GM19035 (cell line): ENCODE measurements around the gene ZNF765.
"Not testable (repeated sequence)": the region's sequence is repeated elsewhere in the genome, so short reads cannot be mapped to it uniquely, and the experiment has no call there.

Source experiments
- ATAC-seq: cut with Tn5 transposase; IDR thresholded peaks from one replicate; pipeline ENCODE4 v1.9.1; 2021; ENCODE audit not compliant: unreplicated experiment

ZNF765 gene

DNA sequence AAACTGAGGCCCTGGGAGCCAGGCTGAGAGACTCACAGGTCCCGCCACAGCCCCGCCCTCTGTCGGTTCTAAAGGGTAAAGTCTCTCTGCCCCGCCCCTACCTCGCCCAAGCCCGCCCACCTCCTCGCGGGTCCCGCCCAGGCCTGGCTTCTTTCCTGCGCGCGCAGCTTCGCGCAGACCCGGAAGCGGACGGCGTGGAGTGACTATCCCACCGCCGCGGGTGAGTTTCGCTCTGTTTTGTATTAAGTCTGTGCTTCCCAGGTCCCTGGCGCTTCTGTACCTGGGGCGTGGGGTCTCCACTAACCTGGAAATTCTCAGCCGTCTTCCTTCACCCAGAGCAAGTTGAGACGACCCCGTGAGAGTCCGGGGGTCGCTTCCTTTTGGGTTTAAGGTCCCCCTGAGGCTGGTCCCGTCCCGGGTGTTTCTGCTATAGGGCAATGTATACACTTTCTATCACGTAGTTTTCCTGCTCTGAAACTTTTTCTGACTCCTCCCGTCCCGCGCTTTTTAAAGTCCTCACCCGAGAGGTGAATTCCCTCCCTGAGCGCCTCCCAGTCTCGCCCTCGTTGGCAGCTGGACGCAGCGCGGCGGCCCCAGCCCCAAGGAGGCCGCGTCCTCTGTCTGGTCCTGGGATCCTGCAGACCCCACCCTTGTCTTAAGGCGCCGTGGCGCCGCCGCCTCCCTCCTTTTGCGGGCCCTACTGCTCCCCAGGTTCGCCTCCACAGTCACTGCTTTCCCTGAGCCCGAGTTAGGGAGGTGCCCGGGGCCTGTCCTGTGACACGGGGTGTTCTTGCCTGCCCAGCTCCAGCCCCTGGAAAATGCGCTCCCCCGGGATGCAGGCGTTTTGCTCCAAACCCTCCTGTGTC lies at the start of gene ZNF765:
Gene ZNF765 (plus strand): TSS at position 176 of the 866 bp plus-strand sequence. CDS start 2,867 bp downstream, outside the sequence.
- ATAC-seq = peak; percentile 96

DNA sequence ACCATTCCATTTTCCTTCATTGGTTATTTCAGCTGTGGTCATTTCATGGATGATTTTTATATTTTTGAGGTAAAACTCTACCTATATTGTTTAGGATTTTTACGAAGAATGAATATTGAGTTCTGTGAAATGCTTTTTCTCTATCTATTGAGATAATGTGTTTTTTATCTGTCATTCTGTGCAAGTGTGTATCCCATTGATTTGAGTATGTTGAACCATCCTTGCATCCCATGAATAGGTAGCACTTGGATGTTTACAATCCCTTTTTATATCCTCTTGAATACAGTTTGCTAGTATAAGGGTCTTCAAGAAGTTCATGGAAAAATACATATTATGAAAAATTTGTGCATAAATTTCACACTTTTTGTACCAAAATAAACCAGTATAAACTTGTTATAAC lies 39.2 kb upstream of the ZNF765 start:
- no peak for ATAC-seq

DNA sequence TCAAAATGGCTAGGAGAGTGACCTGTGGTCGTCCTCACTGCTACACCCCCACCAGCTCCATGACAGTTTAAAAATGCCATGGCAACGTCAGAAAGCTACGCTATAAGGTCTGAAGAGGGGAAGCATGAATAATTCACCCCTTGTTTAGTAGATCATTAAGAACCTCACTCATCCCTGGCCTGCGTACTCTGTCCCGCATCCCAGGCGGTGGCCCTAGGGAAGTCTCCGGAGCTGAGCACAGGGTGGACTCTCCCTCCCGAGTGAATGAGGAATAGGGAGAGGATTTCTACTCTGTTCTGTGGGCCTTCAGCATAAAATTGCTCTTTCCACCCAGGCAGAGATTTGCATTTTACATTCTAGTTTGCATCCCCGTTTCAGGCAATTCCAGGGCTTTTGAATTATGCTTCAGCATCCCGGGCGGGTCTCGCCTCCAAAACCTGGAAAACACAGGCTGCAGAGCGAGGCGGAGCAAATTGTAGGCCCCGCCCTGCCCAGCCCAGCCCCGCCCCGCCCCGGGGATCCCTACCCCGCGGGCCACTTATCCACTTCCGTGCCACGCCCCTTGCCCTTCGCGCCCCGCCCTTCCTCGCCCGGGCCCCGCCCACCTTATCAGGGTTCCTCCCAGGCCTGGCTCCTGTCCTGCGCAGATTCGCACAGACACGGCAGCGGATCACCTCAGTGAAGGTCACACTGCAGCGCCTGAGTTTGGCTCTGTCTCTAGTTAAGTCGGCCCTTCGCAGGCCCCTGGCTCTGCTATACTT lies 36.9 kb upstream of the ZNF765 start:
- ATAC-seq = no peak

DNA sequence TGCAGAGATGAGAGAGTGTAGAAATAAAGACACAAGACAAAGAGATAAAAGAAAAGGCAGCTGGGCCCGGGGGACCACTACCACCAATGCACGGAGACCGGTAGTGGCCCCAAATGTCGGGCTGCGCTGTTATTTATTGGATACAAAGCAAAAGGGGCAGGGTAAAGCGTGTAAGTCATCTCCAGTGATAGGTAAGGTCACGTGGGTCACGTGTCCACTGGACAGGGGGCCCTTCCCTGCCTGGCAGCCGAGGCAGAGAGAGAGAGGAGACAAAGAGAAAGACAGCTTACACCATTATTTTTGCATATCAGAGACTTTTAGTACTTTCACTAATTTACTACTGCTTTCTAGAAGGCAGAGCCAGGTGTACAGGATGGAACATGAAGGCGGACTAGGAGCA lies 34.9 kb upstream of the ZNF765 start:
- ATAC-seq = not testable (repeated sequence)

DNA sequence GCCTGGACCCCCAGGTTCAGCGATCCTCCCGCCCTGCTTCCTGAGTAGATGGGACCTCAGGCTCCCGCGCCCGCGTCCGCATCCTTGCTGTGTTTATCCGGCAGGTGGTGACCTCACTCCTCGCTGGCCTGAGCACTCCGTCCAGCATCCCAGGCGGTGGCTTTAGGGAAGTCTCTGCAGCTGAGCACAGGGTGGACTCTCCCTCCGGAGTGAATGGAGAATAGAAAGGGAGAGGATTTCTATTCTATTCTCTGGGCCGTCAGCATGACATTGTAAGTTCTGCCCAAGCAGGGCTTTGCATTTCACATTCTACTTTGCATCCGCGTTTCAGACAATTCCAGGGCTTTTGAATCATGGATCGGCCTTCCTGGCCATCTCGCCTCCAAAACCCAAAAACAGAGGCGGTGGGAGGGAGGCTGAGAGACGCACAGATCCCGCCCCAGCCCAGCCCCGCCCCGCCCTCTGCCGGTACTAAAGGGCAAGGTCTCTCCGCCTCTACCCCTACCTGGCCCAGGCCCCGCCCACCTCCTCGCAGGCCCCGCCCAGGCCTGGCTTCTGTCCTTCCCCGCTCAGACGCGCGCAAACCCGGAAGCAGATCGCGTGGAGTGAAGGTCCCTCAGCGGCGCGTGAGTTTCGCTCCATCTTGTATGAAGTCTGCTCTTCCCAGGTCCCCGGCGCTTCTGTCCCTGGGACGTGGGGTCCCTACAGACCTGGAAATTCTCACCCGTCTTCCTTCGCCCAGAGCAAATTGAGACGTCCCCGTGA lies 29.6 kb upstream of the ZNF765 start, which contains the start of gene ZNF525:
Gene ZNF525 (plus strand): TSS at position 572 of the 765 bp plus-strand sequence. CDS start 6,577 bp downstream, outside the sequence.
- peak; percentile 97 for ATAC-seq

DNA sequence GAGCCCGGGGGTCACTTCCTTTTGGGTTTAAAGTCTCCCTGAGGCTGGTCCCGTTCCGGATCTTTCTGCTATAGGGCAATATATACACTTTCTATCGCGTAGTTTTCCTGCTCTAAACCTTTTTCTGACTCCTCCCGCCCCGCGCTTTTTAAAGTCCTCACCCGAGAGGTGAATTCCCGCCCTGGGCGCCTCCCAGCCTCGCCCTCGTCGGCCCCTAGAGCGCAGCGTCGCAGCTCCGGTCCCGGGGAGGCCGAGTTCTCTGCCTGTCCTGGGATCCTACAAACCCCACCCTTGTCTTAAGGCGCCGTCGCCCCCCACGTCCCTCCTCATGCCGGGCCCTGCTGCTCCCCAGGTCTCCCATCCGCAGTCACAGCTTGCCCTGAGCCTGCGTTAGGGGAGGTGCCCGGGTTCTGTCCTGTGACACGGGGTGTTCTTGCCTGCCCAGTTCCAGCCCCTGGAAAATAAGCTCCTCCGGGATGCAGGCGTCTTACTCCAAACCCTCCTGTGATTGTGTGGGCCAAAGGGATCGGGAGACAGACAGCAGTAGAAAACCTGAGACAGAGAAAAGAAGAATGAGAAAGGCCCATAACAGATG lies 29.0 kb upstream of the ZNF765 start:
- peak; percentile 49 for ATAC-seq

DNA sequence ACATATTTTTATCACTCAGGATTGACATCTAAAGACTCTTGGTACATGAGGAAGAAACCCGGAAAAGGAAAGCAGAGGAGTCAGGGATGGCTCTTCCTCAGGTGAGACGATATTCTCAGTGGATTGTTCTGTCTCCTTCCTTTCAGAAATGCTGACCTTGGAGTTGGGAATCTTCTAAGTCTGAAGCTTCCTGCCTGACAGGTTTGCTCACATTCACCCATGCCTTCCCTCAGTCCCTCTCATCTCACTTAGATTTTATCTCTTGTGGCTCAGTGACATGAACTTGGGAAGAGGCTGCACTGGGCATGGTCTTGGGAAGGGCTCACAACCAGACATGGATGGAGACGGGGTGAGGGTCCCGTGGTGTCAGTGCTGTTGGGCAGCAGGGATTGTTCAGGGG lies 22.8 kb upstream of the ZNF765 start:
- ATAC-seq = no peak

DNA sequence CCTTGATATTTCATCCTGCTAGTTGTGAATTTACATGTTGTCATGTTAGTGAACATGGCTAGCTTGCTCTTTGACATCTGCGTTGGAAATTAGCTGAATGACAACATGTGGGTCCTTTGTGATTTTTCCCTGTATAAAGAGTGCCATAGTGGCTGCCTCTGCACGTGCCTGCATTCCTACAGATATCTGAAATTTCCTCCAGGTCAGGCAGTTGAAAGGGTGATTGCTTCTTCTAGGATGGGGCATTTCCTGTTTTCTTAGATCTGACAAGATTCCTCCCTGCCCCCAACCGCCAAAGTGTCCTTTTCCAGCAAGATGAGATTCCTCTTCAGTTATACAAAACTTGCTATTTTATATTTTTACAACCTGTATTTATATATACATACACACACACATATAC lies 20.7 kb upstream of the ZNF765 start:
- no peak for ATAC-seq

DNA sequence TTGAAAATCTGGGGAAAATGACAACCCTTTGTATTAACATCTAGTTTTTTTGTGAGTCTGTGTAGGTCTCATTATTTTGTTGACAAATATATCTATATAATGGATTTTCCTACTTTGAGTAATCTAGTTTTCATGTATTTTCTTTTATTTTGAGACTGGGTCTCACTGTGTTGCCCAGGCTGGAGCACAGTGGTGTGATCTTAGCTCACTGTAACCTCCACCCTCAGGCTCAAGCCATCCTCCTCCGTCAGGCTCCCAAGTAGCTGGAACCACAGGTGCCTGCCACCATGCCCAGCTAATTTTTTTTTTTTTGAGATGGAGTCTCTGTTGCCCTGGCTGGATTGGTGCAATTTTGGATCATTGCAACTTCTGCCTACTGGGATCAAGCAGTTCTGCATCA lies 20.2 kb upstream of the ZNF765 start:
- ATAC-seq = no peak

DNA sequence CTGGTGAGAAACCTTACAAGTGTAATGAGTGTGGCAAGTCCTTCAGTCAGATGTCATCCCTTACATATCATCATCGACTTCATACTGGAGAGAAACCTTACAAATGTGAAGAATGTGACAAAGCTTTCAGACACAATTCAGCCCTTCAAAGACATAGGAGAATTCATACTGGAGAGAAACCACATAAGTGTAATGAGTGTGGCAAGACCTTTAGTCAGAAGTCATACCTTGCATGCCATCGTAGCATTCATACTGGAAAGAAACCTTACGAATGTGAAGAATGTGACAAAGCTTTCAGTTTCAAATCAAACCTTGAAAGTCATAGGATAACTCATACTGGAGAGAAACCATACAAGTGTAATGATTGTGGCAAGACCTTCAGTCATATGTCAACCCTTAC lies 13.6 kb upstream of the ZNF765 start:
- ATAC-seq = no peak

DNA sequence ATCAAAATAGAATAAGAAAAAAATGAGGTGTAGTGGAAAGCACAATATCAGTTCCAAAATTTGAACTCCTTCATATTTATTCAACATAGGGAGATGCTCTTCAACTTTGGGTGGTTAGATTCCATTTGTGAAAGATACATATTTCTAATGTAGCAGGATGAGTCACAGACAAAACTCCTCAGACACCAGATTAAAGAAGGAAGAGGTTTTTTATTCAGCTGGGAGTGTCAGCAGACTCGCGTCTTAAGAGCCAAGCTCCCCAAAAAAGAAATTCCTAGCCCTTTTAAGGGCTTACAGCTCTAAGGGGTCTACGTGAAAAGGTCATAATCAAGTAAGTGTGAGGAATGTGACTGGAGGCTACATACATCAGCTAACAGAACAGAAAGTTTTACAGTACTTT lies 6.8 kb upstream of the ZNF765 start:
- ATAC-seq = no peak

DNA sequence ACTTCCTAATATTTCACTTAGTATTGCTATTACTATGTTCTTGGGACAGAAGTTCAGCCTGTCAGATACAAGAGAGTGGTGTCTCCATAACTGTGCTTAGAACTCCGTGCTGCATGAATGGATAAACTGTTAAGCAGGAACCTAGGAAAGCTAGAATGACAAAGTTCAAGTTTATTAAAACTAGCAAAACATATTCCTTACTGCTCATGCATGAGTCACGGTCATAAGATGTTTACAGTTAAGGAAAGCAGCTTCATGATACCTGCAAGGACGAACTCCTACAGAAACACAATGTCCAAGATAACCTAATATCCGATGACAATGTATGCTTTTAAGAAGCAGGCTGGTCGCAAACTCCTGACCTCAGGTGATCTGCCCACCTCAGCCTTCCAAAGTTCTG lies 6.0 kb upstream of the ZNF765 start:
- ATAC-seq = no peak

DNA sequence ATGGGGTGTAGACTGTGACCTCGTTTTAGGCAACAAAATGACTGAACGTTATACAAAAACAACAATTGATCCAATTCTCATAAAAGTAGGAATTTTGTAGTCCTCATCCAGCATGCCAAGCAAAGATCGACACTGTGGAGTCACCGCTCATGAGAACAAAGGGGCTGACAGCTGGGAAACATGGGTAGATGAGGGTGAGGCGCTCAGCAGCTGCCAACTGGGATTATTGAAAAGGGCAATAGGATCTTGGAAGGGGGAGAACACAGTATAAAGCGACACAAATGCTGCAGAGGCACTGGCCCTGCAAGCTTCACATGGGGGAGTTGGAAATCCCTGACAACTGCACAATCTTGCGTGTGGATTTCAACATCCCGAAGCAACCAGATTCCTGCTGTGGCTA lies 5.4 kb upstream of the ZNF765 start:
- ATAC-seq = no peak

DNA sequence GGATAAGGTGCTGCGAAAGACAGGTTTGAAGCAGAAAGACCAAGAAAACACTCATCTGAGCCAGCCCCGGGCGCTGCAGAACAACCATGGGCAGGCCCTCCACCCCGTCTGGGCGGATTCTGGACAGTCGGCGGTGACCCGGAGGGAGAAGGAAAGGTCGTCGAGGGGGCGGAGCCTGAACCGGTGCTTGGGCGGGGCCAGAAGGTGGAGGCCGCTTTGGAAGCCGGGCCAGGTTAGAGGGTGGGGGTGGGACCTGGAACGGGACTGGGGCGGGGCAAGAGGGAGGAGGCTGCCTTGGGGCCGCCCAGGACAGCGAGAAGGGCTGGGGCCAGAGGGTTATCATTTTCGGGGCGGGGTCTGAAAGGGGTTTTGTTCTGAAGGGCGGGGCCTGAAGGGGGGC lies 5.0 kb upstream of the ZNF765 start:
- no peak for ATAC-seq

DNA sequence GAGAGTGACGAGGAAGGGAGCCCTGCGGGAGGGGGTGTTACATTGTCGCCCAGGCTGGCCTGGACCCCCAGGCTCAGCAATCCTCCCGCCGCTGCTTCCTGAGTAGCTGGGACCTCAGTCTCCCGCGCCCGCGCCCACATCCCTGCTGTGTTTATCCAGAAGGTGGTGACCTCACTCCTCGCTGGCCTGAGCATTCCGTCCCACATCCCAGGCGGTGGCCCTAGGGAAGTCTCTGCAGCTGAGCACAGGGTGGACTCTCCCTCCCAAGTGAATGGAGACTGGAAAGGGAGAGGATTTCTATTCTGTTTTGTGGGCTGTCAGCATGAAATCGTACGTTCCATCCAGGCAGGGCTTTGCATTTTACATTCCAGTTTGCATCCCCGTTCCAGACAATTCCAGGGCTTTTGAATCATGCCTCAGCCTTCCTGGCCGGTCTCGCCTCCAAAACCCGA lies 401 bp upstream of the ZNF765 start:
- no peak for ATAC-seq

DNA sequence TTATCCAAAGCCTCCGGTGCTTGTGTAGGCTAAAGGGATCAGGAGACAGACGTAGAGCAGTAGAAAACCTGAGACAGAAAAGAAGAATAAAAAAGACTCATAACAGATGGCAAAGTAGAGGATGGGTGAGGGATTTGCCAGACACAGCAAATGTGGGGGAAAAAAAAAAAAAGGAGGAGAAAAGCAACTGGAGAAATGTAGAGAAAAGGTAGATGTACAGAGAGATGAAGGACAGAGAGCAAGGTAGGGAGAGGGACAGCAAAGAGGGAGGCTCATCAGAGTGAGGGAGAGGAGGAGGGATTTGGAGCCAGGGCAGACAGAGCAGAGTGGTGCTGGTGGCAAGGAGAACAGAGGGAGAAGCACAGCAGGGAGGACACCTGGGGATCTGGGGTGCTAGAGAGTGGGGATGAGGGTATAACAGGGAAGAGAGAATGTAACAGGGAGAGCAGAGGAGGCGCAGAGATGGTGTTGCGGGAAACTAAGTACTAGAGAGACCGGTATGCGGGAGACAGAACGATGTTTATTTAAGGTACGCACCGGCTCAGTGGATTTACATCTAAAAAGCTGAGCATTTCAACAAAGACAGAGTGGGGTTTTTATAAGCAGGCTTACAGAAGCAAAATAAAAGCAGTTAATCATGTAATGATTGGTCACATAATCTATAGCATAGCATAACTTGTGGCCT lies 1.0 kb downstream of the ZNF765 start:
- not testable (repeated sequence) for ATAC-seq

DNA sequence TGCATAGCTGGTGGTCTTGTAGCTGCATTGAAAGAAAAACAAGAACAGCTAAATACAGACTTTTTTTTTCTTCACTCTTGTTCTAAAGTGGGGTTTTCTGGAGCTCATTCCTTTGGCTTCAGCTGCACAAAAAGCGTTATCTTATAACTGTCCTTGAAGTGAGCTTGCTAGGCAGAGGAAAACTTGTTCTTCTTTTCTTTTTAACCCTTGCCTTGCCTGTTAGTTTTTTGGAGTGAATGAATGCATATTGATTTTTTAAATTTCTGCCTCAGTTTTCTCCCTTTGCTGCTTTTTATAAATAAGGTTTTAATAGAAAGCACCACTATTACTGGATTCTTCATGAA lies 1.5 kb downstream of the ZNF765 start:
- no peak for ATAC-seq

DNA sequence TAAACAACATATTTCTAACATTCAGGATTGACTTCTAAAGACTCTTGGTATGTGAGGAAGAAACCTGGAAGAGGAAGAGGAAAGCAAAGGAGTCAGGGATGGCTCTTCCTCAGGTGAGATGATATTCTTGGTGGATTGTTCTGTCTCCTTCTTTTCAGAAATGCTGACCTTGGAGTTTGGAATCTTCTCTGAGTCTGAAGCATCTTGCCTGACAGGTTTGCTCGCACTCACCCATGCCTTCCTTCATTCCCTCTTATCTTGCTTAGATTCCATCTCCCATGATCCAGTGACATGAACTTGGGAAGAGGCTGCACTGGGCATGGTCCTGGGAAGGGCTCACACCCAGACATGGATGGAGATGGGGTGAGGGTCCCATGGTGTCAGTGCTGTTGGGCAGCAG lies 3.0 kb downstream of the ZNF765 start:
- ATAC-seq = not testable (repeated sequence)

DNA sequence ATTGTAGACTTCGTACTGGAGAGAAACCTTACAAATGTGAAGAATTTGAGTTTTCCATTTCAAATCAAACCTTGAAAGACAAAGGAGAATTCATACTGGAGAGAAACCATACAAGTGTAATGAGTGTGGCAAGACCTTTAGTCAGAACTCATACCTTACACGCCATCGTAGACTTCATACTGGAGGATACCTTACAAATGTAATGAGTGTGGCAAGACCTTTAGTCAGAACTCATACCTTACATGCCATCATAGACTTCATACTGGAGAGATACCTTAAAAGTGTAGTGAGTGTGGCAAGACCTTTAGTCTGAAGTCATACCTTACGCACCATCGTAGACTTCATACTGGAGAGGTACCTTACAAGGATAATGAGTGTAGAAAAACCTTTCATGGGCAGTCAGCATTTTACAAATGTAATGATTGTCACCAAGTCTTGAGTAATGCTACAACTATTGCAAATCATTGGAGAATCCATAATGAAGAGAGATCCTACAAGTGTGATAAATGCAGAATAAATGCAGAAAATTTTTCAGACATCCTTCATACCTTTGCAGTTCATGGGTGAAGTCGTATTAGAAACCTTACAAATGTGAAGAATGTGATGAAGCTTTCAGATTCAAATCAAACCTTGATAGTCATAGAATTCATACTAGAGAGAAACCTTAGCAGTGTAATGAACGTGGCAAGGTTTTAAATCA lies 14.7 kb downstream of the ZNF765 start:
- no peak for ATAC-seq
